Activated naive CD8-positive, alpha-beta T cell treated with anti-CD3 and anti-CD28 coated beads, Interleukin-2, amount 10 ng/mL, durations not matched to agents 7 days and 5 days (primary cell): ENCODE data around the gene PNPLA8. TPM values are rescaled to one million over a fixed set of nuclear protein-coding genes. Genes with fewer than 3 reads are reported as not detected.
"Not testable (repeated sequence)": the region's sequence is repeated elsewhere in the genome, so short reads cannot be mapped to it uniquely, and the experiment has no call there.

Source experiments
- ATAC-seq: fragments of 150-1000 bp; cut with Tn5 transposase; one replicate; pipeline ENCODE4 v1.10.0; 2021; ENCODE audit warnings: low read depth, moderate library complexity
- POLR2A ChIA-PET: fragments of 350-600 bp; sonication (Branson Sonifier 250); formaldehyde crosslinking; loops from one replicate; lab custom pipeline; 2021; ENCODE audit warnings: antibody characterized with exemption; lab: Charles Lee
- DNase-seq: peaks from one replicate; pipeline ENCODE4 v3.0.0; 2021
- H3K27ac Mint-ChIP-seq: one replicate; pipeline ENCODE4 v1.8.0; 2022; ENCODE audit warnings: mild to moderate bottlenecking, mixed read lengths
- H3K27me3 Mint-ChIP-seq: one replicate; pipeline ENCODE4 v1.8.0; 2022; ENCODE audit warnings: mild to moderate bottlenecking, moderate library complexity, mixed read lengths
- H3K36me3 Mint-ChIP-seq: one replicate; pipeline ENCODE4 v1.8.0; 2021; ENCODE audit warnings: mild to moderate bottlenecking, mixed read lengths
- H3K4me1 Mint-ChIP-seq: one replicate; pipeline ENCODE4 v1.8.0; 2021; ENCODE audit warnings: mixed read lengths
- H3K4me3 Mint-ChIP-seq: one replicate; pipeline ENCODE4 v1.8.0; 2022; ENCODE audit warnings: mild to moderate bottlenecking, moderate library complexity, mixed read lengths
- H3K9me3 Mint-ChIP-seq: one replicate; pipeline ENCODE4 v1.8.0; 2021; ENCODE audit warnings: mixed read lengths
- total RNA-seq, 2 experiments: library from RNA; stranded (reverse); gene quantifications; one replicate each; pipeline ENCODE4 v1.2.3, GENCODE V29; 2021

Gene PNPLA8
- total RNA-seq, 2 experiments from 2014 or later = 17.2 to 17.8 TPM

DNA sequence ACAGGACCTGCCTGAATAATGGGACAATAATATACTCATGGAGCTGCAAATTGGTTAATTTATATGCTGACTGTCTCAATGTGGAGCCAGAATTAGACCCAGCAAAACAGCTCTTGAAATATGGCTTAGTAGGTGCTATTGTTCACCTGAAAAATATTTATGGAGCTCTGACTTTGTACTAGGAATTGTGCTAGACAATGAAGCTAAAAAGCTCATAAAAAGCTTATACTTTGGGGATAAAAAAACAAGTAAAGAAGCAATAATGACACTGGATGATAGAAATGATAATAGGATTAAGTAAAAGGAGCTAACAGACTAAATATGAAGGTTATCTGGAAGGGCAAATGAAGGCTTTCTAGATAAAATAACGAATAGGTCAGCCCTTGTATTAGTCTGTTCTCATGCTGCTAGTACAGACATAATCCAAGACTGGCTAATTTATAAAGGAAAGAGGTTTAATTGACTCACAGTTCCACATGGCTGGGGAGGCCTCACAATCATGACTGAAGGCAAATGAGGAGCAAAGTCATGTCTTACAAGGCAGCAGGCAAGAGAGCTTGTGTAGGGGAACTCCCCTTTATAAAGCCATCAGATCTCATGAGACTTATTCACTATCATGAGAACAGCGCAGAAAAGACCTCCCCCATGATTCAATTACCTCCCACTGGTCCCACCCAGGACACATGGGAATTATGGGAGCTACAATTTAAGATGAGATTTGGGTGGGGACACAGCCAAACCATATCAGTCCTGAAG, 22.4 kb upstream of the PNPLA8 start:
- POLR2A ChIA-PET = interaction anchor here (1.0 kb wide), 1 partner anchor 21 kb away, joined by 6 read pairs; the partner anchor contains the start of genes DNAJB9 and THAP5
- not testable (repeated sequence) for ATAC-seq, H3K27ac Mint-ChIP-seq, H3K9me3 Mint-ChIP-seq, H3K4me1 Mint-ChIP-seq, DNase-seq, H3K36me3 Mint-ChIP-seq, H3K27me3 Mint-ChIP-seq, H3K4me3 Mint-ChIP-seq

DNA sequence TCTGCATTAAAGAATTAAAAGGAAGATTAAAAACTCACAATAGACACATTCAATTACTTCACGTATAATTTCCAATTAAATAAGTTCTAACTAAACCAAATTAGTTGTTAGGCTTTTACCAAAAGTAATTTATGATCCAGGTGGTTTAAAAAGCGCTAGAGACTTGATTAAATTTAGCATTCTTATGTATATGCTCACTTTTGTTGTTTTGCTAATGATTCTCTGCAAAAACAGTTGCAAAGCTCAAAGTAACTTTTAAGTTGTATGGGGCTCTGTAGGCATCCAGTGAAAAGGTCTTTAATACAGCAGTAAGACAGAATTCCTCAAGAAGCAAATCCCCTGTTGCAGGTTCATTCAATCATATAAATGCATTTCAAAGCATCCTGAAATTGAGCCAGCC, 15.5 kb upstream of the PNPLA8 start:
- H3K4me1 Mint-ChIP-seq = no peaks in the 10 kb centered on the region
- peaks cover 1% of the 10 kb centered on the region for H3K9me3 Mint-ChIP-seq
- no peak overlapping the region for H3K4me3 Mint-ChIP-seq
- ATAC-seq (no peak), DNase-seq (no peak)
- H3K36me3 Mint-ChIP-seq = no peaks in the 10 kb centered on the region
- POLR2A ChIA-PET = no interaction called here
- peaks cover 5% of the 10 kb centered on the region for H3K27me3 Mint-ChIP-seq
- no peak overlapping the region for H3K27ac Mint-ChIP-seq

DNA sequence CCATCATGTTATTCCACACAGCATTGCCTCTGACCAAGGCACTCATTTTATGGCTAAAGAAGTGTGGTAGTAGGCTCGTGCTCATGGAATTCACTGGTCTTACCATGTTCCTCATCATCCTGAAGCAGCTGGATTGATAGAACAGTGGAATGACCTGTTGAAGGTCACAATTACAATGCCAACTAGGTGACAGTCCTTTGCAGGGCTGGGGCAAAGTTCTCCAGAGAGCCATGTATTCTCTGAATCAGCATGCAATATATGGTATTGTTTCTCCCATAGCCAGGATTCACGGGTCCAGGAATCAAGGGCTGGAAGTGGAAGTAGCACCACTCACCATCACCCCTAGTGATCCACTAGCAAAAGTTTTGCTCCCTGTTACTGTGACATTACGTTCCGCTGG, 12.8 kb upstream of the PNPLA8 start:
- POLR2A ChIA-PET, H3K9me3 Mint-ChIP-seq, H3K4me1 Mint-ChIP-seq, H3K36me3 Mint-ChIP-seq, H3K27ac Mint-ChIP-seq, ATAC-seq, H3K4me3 Mint-ChIP-seq, DNase-seq: not testable (repeated sequence)
- H3K27me3 Mint-ChIP-seq = peaks cover 11% of the 10 kb centered on the region

DNA sequence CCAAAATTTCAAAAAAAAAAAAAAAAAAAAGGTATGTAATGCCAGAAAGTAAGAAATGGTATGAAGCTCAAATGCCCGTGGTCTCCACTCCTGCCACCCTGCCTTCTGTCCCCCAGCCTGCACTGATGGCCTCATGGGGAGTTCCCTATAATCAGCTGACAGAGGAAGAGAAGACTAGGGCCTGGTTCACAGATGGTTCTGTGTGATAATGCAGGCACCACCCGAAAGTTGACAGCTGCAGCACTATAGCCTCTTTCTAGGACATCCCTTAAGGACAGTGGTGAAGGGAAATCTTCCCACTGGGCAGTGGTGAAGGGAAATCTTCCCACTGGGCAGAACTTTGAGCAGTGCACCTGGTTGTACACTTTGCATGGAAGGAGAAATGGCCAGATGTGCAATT, 12.3 kb upstream of the PNPLA8 start:
- H3K36me3 Mint-ChIP-seq, H3K4me1 Mint-ChIP-seq, H3K4me3 Mint-ChIP-seq, ATAC-seq, DNase-seq, H3K27ac Mint-ChIP-seq, POLR2A ChIA-PET, H3K9me3 Mint-ChIP-seq: not testable (repeated sequence)
- peaks cover 11% of the 10 kb centered on the region for H3K27me3 Mint-ChIP-seq

DNA sequence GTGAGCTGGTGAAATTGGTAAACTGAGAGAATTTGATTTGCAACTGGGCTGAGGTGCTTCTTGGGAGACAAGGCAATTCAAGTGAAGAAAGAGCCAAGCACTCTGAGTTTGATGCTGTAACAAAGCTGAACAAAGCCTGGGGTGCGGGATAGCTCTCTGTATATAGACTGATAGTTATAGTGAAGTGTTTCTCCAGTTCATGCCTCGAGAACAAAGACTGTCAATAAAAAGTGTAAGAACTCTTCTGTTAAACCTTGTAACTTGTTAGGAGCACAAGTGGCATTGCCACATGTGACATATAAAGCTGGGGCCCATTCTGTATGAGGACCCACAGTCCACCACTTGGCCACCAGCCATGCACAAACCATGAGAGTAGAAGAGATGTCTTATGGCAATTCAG, 11.3 kb upstream of the PNPLA8 start:
- H3K4me3 Mint-ChIP-seq = no peak overlapping the region
- H3K36me3 Mint-ChIP-seq = no peaks in the 10 kb centered on the region
- POLR2A ChIA-PET = no interaction called here
- peaks cover 1% of the 10 kb centered on the region for H3K9me3 Mint-ChIP-seq
- H3K27ac Mint-ChIP-seq = no peak overlapping the region
- peaks cover 11% of the 10 kb centered on the region for H3K27me3 Mint-ChIP-seq
- H3K4me1 Mint-ChIP-seq = no peaks in the 10 kb centered on the region
- DNase-seq (no peak), ATAC-seq (no peak)

DNA sequence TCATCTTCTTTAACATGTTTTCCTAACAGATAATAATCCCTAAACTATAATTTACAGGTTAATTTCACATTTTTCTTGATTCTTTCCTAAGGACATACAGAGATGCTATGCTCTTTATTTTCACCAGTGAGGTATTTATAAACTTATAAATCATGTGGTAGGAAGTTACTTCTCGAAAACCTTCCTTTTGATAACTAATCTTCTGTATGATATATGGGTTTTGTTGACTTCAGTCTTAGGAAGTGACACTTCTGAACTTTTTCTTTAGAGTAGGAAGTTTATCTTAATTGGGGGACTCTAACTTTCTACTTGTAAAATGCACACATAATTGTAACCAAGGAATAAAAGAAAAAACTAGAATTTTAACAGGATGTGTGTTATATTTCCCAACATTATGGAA, 9.8 kb upstream of the PNPLA8 start:
- Mint-ChIP-seq H3K36me3 (no peaks in the 10 kb centered on the region), H3K4me3 (no peak overlapping the region), H3K4me1 (no peaks in the 10 kb centered on the region), H3K27ac (no peak overlapping the region), H3K9me3 (peaks cover 1% of the 10 kb centered on the region), H3K27me3 (peaks cover 11% of the 10 kb centered on the region)
- DNase-seq = no peak
- ATAC-seq = no peak
- POLR2A ChIA-PET = no interaction called here

DNA sequence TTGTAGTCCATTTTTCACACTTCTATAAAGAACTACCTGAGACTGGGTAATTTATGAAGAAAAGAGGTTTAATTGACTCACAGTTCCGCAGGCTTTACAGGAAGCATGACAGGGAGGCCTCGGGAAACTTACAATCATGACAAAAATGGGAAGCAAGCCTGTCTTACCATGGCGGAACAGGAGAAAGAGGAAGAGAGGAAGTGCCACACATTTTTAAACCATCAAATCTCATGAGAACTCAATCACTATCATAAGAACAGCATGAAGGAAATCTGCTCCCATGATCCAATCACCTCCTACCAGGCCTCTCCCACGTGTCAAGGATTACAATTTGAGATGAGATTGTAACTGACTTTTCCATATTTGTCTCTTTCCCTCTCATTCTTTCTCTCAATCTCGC, 9.3 kb upstream of the PNPLA8 start:
- ATAC-seq = no peak
- H3K36me3 Mint-ChIP-seq = no peaks in the 10 kb centered on the region
- POLR2A ChIA-PET = no interaction called here
- H3K9me3 Mint-ChIP-seq = peaks cover 1% of the 10 kb centered on the region
- peaks cover 11% of the 10 kb centered on the region for H3K27me3 Mint-ChIP-seq
- no peak overlapping the region for H3K27ac Mint-ChIP-seq
- no peaks in the 10 kb centered on the region for H3K4me1 Mint-ChIP-seq
- H3K4me3 Mint-ChIP-seq = no peak overlapping the region
- DNase-seq = no peak

DNA sequence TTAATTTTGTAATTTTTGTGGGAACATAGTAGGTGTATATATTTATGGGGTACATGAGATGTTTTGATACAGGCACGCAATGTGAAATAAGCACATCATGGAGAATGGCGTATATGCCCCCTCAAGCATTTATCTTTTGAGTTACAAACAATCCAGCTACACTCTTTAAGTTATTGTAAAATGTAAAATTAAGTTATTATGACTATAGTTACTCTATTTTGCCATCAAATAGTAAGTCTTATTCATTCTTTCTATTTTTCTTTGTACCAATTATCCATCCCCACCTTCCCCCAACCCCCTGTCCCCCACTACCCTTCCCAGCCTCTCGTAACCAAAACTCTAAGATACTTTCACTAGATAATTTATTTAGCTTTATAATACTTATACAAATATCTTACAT, 7.8 kb upstream of the PNPLA8 start:
- Mint-ChIP-seq H3K27ac (no peak overlapping the region), H3K4me3 (no peak overlapping the region), H3K27me3 (peaks cover 8% of the 10 kb centered on the region), H3K4me1 (no peaks in the 10 kb centered on the region), H3K36me3 (no peaks in the 10 kb centered on the region), H3K9me3 (no peaks in the 10 kb centered on the region)
- POLR2A ChIA-PET = no interaction called here
- ATAC-seq (no peak), DNase-seq (no peak)

DNA sequence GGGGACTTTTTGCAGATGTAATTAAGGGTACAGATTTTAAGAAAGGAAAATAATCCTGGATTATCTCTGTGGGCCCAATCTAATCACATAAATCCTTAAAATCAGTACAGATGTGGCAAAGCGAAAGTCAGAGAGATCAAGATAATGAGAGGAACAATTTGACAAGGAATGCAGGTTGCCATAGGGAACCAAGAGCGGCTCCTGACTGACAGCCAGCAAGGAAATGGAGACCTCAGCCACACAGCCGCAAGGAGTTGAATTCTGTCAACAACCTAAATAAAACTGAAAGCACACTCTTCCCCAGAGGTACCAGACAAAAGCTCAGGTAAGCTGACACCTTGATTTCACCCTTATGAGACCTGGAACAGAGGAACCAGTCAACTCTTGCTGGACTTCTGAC, 3.4 kb upstream of the PNPLA8 start:
- no peak overlapping the region for H3K4me3 Mint-ChIP-seq
- POLR2A ChIA-PET = no interaction called here

DNA sequence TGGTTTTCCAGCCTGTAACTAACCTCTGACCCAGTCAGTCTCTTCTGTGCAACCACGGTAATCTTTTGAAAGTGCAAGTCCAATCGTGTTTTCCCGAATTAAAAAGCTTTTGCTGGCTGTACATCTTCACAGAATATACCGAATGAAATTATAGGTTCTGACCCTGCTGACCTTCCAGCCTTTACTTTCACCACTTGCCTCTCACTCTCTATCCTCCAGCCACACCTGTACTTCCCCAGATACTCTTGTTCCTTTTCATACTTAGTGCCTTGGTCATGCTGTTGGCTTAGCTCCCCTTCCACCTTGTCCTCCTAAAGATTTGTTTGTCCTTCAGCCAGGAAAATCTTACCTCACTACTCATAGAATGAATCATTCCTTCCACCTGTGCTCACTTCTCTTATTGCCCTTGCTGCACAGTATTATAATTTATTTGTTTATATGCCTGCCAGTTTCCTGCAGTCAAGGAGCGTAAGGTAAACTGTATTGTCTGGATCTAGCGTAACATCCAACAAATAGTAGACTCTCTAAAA, 2.3 kb upstream of the PNPLA8 start:
- peak overlapping the region; percentile 40 for H3K27ac Mint-ChIP-seq
- H3K4me1 Mint-ChIP-seq = peaks cover 16% of the 10 kb centered on the region
- POLR2A ChIA-PET = no interaction called here
- H3K36me3 Mint-ChIP-seq = peaks cover 3% of the 10 kb centered on the region
- no peak overlapping the region for H3K4me3 Mint-ChIP-seq
- H3K27me3 Mint-ChIP-seq = no peaks in the 10 kb centered on the region
- DNase-seq (no peak), ATAC-seq (no peak)
- H3K9me3 Mint-ChIP-seq = no peaks in the 10 kb centered on the region

More for the DNA sequence above, 3.4 kb upstream of the PNPLA8 start:
- Mint-ChIP-seq H3K4me1 (peaks cover 6% of the 10 kb centered on the region), H3K36me3 (peaks cover 3% of the 10 kb centered on the region), H3K9me3 (no peaks in the 10 kb centered on the region), H3K27ac (no peak overlapping the region), H3K27me3 (peaks cover 2% of the 10 kb centered on the region)
- DNase-seq = no peak
- no peak for ATAC-seq

DNA sequence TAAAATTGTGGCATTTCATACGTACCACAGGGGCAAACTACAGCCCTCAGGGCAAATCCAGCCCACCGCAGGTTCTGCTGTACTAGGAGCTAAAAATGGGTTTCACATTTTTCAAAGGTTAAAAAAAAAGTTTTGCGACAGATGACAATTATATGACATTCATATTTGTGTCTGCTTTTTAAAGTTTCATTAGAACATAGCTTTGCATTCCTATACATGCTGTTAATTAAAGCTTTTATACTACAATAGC, 758 bp upstream of the PNPLA8 start:
- peak overlapping the region; percentile 97 for H3K27ac Mint-ChIP-seq
- H3K4me3 Mint-ChIP-seq = peak overlapping the region; percentile 97
- H3K36me3 Mint-ChIP-seq = peaks cover 3% of the 10 kb centered on the region
- DNase-seq (no peak), ATAC-seq (no peak)
- POLR2A ChIA-PET = interaction anchor here (0.5 to 4.5 kb wide), 2 partner anchors 43 to 145 kb away, joined by 5 to 42 read pairs; partner anchors contain the start of genes DNAJB9 and THAP5
- H3K9me3 Mint-ChIP-seq = no peaks in the 10 kb centered on the region
- H3K27me3 Mint-ChIP-seq = no peaks in the 10 kb centered on the region
- peaks cover 25% of the 10 kb centered on the region for H3K4me1 Mint-ChIP-seq

DNA sequence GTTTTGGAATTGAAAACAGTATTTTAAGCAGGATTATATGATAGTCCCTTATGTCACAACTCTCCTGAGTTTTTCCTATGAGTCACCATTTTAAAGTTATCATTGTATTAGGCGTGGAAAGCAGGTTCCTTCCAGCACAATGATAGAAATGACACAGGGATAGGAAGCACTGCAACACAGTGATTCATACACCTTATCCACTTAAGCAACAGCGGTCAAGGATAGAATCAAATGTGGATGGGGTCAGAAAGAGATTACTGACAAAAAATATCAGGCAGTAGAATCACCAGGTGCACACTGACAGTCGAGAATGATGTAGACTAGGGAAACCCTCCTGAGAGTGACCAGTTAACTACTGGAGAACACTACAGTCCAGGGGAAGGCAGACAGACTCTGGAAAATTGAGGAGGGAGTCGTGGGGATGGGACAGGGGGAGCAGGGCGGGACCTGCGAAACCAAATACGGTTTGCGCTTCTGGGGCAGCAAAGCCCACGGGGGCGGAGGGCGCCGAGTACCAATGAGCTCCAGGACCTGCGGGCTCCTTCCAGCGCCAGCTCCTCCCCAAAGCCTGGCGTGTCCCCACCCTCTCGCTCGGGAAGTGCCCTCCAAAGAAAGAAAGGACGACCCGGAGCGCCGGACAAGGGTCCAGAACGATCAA, 479 bp downstream of the PNPLA8 start:
- Mint-ChIP-seq H3K9me3 (no peaks in the 10 kb centered on the region), H3K27me3 (no peaks in the 10 kb centered on the region), H3K4me3 (peak overlapping the region; percentile 97), H3K36me3 (peaks cover 8% of the 10 kb centered on the region), H3K27ac (peak overlapping the region; percentile 97), H3K4me1 (peaks cover 32% of the 10 kb centered on the region)
- POLR2A ChIA-PET = interaction anchor here (0.8 to 4.5 kb wide), 3 partner anchors 44 to 71 kb away, joined by 3 to 42 read pairs (median 3); partner anchors contain the start of genes DNAJB9 and THAP5
- DNase-seq (no peak), ATAC-seq (peak; percentile 53)

DNA sequence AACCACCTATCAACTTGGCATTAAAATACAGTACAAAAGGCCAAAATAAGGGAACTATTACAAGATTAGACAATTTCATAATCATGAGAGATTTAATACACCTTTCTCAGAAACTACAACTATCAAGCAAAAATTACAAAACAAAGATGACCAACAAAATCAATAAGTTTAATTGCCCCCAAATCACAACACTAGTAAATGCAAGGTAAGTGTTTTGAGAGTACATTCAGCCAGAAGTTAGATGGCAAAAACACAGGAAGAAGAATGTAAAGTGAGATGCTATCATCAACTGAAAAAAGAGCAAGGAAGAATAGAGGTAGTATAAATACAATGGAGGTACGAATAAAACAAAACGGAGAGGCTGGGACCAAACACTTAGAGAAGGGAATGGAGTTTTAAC, 3.2 kb downstream of the PNPLA8 start:
- peaks cover 17% of the 10 kb centered on the region for H3K36me3 Mint-ChIP-seq
- ATAC-seq = no peak
- H3K4me3 Mint-ChIP-seq = no peak overlapping the region
- POLR2A ChIA-PET = no interaction called here
- DNase-seq = no peak
- peaks cover 34% of the 10 kb centered on the region for H3K4me1 Mint-ChIP-seq
- no peak overlapping the region for H3K27ac Mint-ChIP-seq
- no peaks in the 10 kb centered on the region for H3K27me3 Mint-ChIP-seq
- H3K9me3 Mint-ChIP-seq = no peaks in the 10 kb centered on the region

DNA sequence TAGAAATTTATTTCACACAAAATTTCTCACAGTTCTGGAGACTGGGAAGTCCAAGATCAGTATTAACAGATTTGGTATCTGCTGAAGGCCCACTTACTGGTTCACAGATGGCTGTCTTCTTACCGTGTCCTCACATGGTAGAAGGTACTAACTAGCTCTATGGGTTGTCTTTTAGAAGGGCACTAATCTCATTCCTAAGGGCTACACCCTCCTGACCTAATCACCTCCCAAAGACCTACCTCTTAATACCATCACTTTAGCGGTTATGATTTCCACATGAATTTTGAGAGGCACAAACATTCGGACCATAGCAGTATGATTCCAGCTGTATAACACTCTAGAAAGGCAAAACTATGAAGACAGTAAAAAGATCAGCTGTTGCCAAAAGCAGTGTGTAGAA, 8.0 kb downstream of the PNPLA8 start:
- DNase-seq (no peak), ATAC-seq (no peak)
- POLR2A ChIA-PET = no interaction called here
- Mint-ChIP-seq H3K9me3 (no peaks in the 10 kb centered on the region), H3K4me3 (no peak overlapping the region), H3K36me3 (peaks cover 28% of the 10 kb centered on the region), H3K27me3 (no peaks in the 10 kb centered on the region), H3K4me1 (peaks cover 17% of the 10 kb centered on the region), H3K27ac (no peak overlapping the region)
